Osteocyte (in vitro differentiated cells): Measurements from ENCODE around the gene ERICH3. TPM values are rescaled to one million over a fixed set of nuclear protein-coding genes. Genes with fewer than 3 reads are reported as not detected.
"Not testable (repeated sequence)": the region's sequence is repeated elsewhere in the genome, so short reads cannot be mapped to it uniquely, and the experiment has no call there.

Source experiments
- DNase-seq: peaks from one replicate; pipeline ENCODE4 v3.0.0; 2021; ENCODE audit warnings: mixed read lengths; ENCODE audit not compliant: unreplicated experiment; ENCODE audit errors: extremely low spot score
- H3K27ac Mint-ChIP-seq: one replicate; pipeline ENCODE4 v1.8.0; 2021; ENCODE audit warnings: mild to moderate bottlenecking, mixed read lengths; ENCODE audit not compliant: unreplicated experiment
- H3K27me3 Mint-ChIP-seq: one replicate; pipeline ENCODE4 v1.8.0; 2021; ENCODE audit warnings: mixed read lengths; ENCODE audit not compliant: unreplicated experiment
- H3K36me3 Mint-ChIP-seq: one replicate; pipeline ENCODE4 v1.8.0; 2021; ENCODE audit warnings: mixed read lengths; ENCODE audit not compliant: unreplicated experiment
- H3K4me1 Mint-ChIP-seq: one replicate; pipeline ENCODE4 v1.8.0; 2021; ENCODE audit warnings: mixed read lengths; ENCODE audit not compliant: unreplicated experiment
- H3K4me3 Mint-ChIP-seq: one replicate; pipeline ENCODE4 v1.8.0; 2021; ENCODE audit warnings: mild to moderate bottlenecking, moderate library complexity, mixed read lengths; ENCODE audit not compliant: unreplicated experiment
- H3K9me3 Mint-ChIP-seq: one replicate; pipeline ENCODE4 v1.8.0; 2021; ENCODE audit warnings: mixed read lengths; ENCODE audit not compliant: unreplicated experiment
- total RNA-seq: library from RNA; stranded (reverse); gene quantifications from 2 replicates; pipeline ENCODE4 v1.2.1, GENCODE V29; 2021
- TF ChIP-seq, protein P1 (sequence below): fragments of 200-600 bp; sonication (generic); IDR thresholded peaks from 2 replicates; pipeline ENCODE4 v1.5.0; 2021; ENCODE audit warnings: antibody characterized with exemption, mild to moderate bottlenecking, moderate library complexity

Gene ERICH3
- total RNA-seq, 1 donor from 2014 or later, result not detected

DNA sequence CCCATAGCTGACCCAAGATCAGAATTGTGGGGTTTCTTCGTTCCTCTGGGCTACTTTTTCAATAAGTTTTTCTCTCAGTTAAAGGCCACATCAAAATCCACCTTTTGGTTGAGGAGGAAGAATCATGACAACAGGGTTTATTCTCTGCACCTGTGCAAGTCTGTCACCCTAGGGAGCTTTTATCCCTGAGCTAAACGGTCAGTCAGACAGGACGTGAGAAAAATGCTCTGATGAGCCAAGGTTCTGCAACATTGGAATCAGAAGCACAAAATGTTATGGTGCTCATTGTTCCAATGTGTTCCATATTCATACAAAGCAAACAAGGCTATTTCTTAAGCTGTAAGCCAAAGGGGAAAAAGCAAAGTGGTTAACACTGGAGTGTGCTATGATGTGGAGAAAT lies 7.4 kb upstream of the ERICH3 start:
- Mint-ChIP-seq H3K9me3 (no peaks in the 10 kb centered on the region), H3K27ac (no peak overlapping the region), H3K27me3 (peaks cover 2% of the 10 kb centered on the region), H3K4me3 (no peak overlapping the region), H3K36me3 (no peaks in the 10 kb centered on the region), H3K4me1 (no peaks in the 10 kb centered on the region)
- TF ChIP-seq, protein P1, sequence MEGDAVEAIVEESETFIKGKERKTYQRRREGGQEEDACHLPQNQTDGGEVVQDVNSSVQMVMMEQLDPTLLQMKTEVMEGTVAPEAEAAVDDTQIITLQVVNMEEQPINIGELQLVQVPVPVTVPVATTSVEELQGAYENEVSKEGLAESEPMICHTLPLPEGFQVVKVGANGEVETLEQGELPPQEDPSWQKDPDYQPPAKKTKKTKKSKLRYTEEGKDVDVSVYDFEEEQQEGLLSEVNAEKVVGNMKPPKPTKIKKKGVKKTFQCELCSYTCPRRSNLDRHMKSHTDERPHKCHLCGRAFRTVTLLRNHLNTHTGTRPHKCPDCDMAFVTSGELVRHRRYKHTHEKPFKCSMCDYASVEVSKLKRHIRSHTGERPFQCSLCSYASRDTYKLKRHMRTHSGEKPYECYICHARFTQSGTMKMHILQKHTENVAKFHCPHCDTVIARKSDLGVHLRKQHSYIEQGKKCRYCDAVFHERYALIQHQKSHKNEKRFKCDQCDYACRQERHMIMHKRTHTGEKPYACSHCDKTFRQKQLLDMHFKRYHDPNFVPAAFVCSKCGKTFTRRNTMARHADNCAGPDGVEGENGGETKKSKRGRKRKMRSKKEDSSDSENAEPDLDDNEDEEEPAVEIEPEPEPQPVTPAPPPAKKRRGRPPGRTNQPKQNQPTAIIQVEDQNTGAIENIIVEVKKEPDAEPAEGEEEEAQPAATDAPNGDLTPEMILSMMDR, result no peak
- DNase-seq, result no peak

GRCh38 chr1:74679811-74680210 lies 6.2 kb upstream of the ERICH3 start:
- Mint-ChIP-seq H3K27me3 (peaks cover 2% of the 10 kb centered on the region), H3K4me1 (no peaks in the 10 kb centered on the region), H3K4me3 (no peak overlapping the region)

DNA sequence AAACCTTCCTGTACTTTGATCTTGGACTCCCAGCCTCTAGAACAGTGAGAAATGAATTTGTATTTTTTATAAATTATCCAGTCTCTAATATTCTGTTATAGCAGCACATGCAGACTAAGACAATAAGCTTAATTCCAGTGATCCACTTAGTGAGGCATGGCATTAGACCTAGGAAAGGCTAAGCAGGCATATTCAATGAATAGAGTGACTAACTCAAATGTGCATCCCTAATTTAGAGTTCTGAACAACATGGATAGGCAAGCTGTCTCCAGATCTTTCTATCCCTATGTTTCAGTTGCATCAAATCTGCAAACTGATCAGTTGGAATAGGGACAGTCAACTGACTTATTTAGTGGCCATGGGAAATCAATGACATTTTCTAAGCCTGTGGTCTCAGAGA lies 4.3 kb upstream of the ERICH3 start:
- Mint-ChIP-seq H3K27ac (no peak overlapping the region), H3K36me3 (no peaks in the 10 kb centered on the region), H3K4me3 (no peak overlapping the region), H3K9me3 (no peaks in the 10 kb centered on the region), H3K4me1 (no peaks in the 10 kb centered on the region), H3K27me3 (peaks cover 15% of the 10 kb centered on the region)
- TF ChIP-seq, protein P1, result no peak
- no peak for DNase-seq

More at GRCh38 chr1:74679811-74680210, 6.2 kb upstream of the ERICH3 start:
- no peaks in the 10 kb centered on the region for H3K36me3 Mint-ChIP-seq
- no peaks in the 10 kb centered on the region for H3K9me3 Mint-ChIP-seq
- no peak for DNase-seq
- H3K27ac Mint-ChIP-seq, result no peak overlapping the region
- TF ChIP-seq, protein P1, result no peak

GRCh38 chr1:74674278-74675048 lies 871 bp upstream of the ERICH3 start:
- H3K27ac Mint-ChIP-seq, result no peak overlapping the region
- H3K27me3 Mint-ChIP-seq, result peaks cover 20% of the 10 kb centered on the region
- no peaks in the 10 kb centered on the region for H3K9me3 Mint-ChIP-seq
- no peaks in the 10 kb centered on the region for H3K4me1 Mint-ChIP-seq
- TF ChIP-seq, protein P1, result no peak
- H3K4me3 Mint-ChIP-seq, result no peak overlapping the region
- H3K36me3 Mint-ChIP-seq, result no peaks in the 10 kb centered on the region
- no peak for DNase-seq

GRCh38 chr1:74670866-74671265 lies 2.7 kb downstream of the ERICH3 start:
- peaks cover 20% of the 10 kb centered on the region for H3K27me3 Mint-ChIP-seq
- H3K9me3 Mint-ChIP-seq, H3K4me3 Mint-ChIP-seq, H3K4me1 Mint-ChIP-seq, H3K36me3 Mint-ChIP-seq, DNase-seq, H3K27ac Mint-ChIP-seq: not testable (repeated sequence)
